ENCODE data around the gene ZNF214. TPM values are rescaled to one million over a fixed set of nuclear protein-coding genes. Genes with fewer than 3 reads are reported as not detected.

The ZNF214 gene
- total RNA-seq (2022; extraction: Qiagen RNA extraction): 0.76 to 1.9 TPM (median 0.83 TPM) in 5 replicates

GRCh38 chr11:7020183-7020917, at the start of gene ZNF214, which contains the start of gene NLRP14:
Gene ZNF214 (minus strand): TSS chr11:7020346. CDS start chr11:7002835, 17,511 bp downstream.
Gene NLRP14 (plus strand): TSS chr11:7020479. CDS start chr11:7038587, 18,108 bp downstream.

Other genes with a start within 250 kb of the ZNF214 start
- 0.07 to 0.20 TPM in 2 of 5 replicates, not detected in the others for gene OR2AG2, start 248.4 kb downstream of the ZNF214 start, total RNA-seq (2022; extraction: Qiagen RNA extraction)
- gene OR2AG1, start 237.3 kb downstream of the ZNF214 start, total RNA-seq (2022; extraction: Qiagen RNA extraction): not detected in 5 replicates
- gene OR6A2, start 220.7 kb downstream of the ZNF214 start, total RNA-seq (2022; extraction: Qiagen RNA extraction): not detected in 5 replicates
- gene OR10A5, start 174.7 kb downstream of the ZNF214 start, total RNA-seq (2022; extraction: Qiagen RNA extraction): not detected in 5 replicates
- not detected in 5 replicates for gene OR10A2, start 157.3 kb downstream of the ZNF214 start, total RNA-seq (2022; extraction: Qiagen RNA extraction)
- not detected in 5 replicates for gene OR10A4, start 143.7 kb downstream of the ZNF214 start, total RNA-seq (2022; extraction: Qiagen RNA extraction)
- gene OR2D2, start 127.8 kb downstream of the ZNF214 start, total RNA-seq (2022; extraction: Qiagen RNA extraction): not detected in 5 replicates
- not detected in 5 replicates for gene OR2D3, start 99.3 kb downstream of the ZNF214 start, total RNA-seq (2022; extraction: Qiagen RNA extraction)
- gene ZNF215, start 93.9 kb downstream of the ZNF214 start, total RNA-seq (2022; extraction: Qiagen RNA extraction): 0.78 to 1.0 TPM (median 0.85 TPM) in 5 replicates
- not detected in 5 replicates for gene NLRP14, start 133 bp upstream of the ZNF214 start, total RNA-seq (2022; extraction: Qiagen RNA extraction)
- gene RBMXL2, start 68.7 kb upstream of the ZNF214 start, total RNA-seq (2022; extraction: Qiagen RNA extraction): not detected in 5 replicates
- gene SYT9, start 231.6 kb upstream of the ZNF214 start, total RNA-seq (2022; extraction: Qiagen RNA extraction): 0.07 to 0.22 TPM (median 0.17 TPM) in 5 replicates

Data from A549 treated with Hydrocortisone at 1 μM for 4 hours (cell line).